HepG2 (cell line): ENCODE results near the gene C20orf204. TPM values are rescaled to one million over a fixed set of nuclear protein-coding genes. Genes with fewer than 3 reads are reported as not detected.

Experiments used
- ADNP ChIP-seq: sonication (generic); formaldehyde crosslinking; IDR thresholded peaks from 2 replicates; pipeline ENCODE4 v1.4.0; 2020; ENCODE audit warnings: missing genetic modification reagents
- AKAP8 ChIP-seq: sonication (generic); formaldehyde crosslinking; IDR thresholded peaks from 2 replicates; pipeline ENCODE4 v1.5.1; 2020; ENCODE audit warnings: mild to moderate bottlenecking, missing genetic modification reagents
- EP300 ChIP-seq, 3 experiments: sonication (generic) in 1 of 3; formaldehyde crosslinking in 1 of 3; IDR thresholded peaks; 2 replicates each; pipeline versions ENCODE4 v1.5.1 to v1.6.1; 2011 to 2020; ENCODE audit warnings: low read depth in 2 of 3, low read length in 2 of 3, borderline replicate concordance in 1 of 3, improper control_type of control experiment in 1 of 3, mild to moderate bottlenecking in 1 of 3, missing genetic modification reagents in 1 of 3, moderate library complexity in 1 of 3
- HOXA7 ChIP-seq: sonication (generic); formaldehyde crosslinking; IDR thresholded peaks from 2 replicates; pipeline ENCODE4 v1.8.1; 2022; ENCODE audit warnings: mild to moderate bottlenecking, missing genetic modification reagents, moderate library complexity
- KAT7 ChIP-seq: IDR thresholded peaks from 2 replicates; pipeline ENCODE4 v1.6.1; 2018; ENCODE audit warnings: borderline replicate concordance, missing compliant biosample characterization
- MED8 ChIP-seq: sonication (generic); formaldehyde crosslinking; IDR thresholded peaks from 2 replicates; pipeline ENCODE4 v1.8.1; 2023; ENCODE audit warnings: mild to moderate bottlenecking, missing genetic modification reagents; ENCODE audit not compliant: insufficient replicate concordance
- MTF1 ChIP-seq: sonication (generic); formaldehyde crosslinking; IDR thresholded peaks from 2 replicates; pipeline ENCODE4 v1.5.0; 2020; ENCODE audit warnings: missing genetic modification reagents
- RARG ChIP-seq: sonication (generic); formaldehyde crosslinking; IDR thresholded peaks from 2 replicates; pipeline ENCODE4 v1.4.0; 2020; ENCODE audit warnings: low read depth, mild to moderate bottlenecking, missing genetic modification reagents
- SP5 ChIP-seq: IDR thresholded peaks from 2 replicates; pipeline ENCODE4 v1.6.1; 2016; ENCODE audit warnings: low read depth, borderline replicate concordance
- ZBTB3 ChIP-seq: sonication (generic); formaldehyde crosslinking; IDR thresholded peaks from 2 replicates; pipeline ENCODE4 v1.4.0; 2020; ENCODE audit warnings: low read depth, mild to moderate bottlenecking, moderate library complexity, missing genetic modification reagents, borderline replicate concordance
- ZBTB7B ChIP-seq: sonication (generic); formaldehyde crosslinking; IDR thresholded peaks from 2 replicates; pipeline ENCODE4 v1.4.0; 2020; ENCODE audit warnings: missing genetic modification reagents
- ZFYVE20 ChIP-seq: sonication (generic); formaldehyde crosslinking; IDR thresholded peaks from 2 replicates; pipeline ENCODE4 v1.8.0; 2023; ENCODE audit warnings: low read depth, mild to moderate bottlenecking, moderate library complexity, missing genetic modification reagents, borderline replicate concordance
- ZMAT3 ChIP-seq: sonication (generic); formaldehyde crosslinking; conservative IDR thresholded peaks from 2 replicates; pipeline ENCODE4 v1.7.0; 2021; ENCODE audit warnings: missing genetic modification reagents
- ZNF101 ChIP-seq: sonication (generic); formaldehyde crosslinking; IDR thresholded peaks from 2 replicates; pipeline ENCODE4 v1.4.0; 2020; ENCODE audit warnings: mild to moderate bottlenecking, low read depth, missing genetic modification reagents, borderline replicate concordance
- ZNF180 ChIP-seq: sonication (generic); formaldehyde crosslinking; IDR thresholded peaks from 2 replicates; pipeline ENCODE4 v1.4.0; 2020; ENCODE audit warnings: low read depth, missing genetic modification reagents, borderline replicate concordance
- ZNF343 ChIP-seq: sonication (generic); formaldehyde crosslinking; IDR thresholded peaks from 2 replicates; pipeline ENCODE4 v1.4.0; 2020; ENCODE audit warnings: mild to moderate bottlenecking, missing genetic modification reagents
- ZNF766 ChIP-seq: sonication (generic); formaldehyde crosslinking; IDR thresholded peaks from 2 replicates; pipeline ENCODE4 v1.5.0; 2020; ENCODE audit warnings: missing genetic modification reagents, borderline replicate concordance
- ZSCAN9 ChIP-seq: IDR thresholded peaks from 2 replicates; pipeline ENCODE4 v1.6.1; 2016; ENCODE audit warnings: borderline replicate concordance
- polyA plus RNA-seq, 8 experiments: library from polyadenylated mRNA; depleted of rRNA in 3 of 8; stranded (reverse) in 7 of 8; unstranded in 1 of 8; fragments of >200 nt; fragmentation: Illumina TruSeq in 4 of 8; extraction: Trizol in 4 of 8; gene quantifications; 2 replicates each; pipeline versions ENCODE4 v1.2.1 to v1.2.3, GENCODE V29; 2011 to 2016; ENCODE audit warnings: low read depth in 4 of 8, missing spikeins in 1 of 8, mixed read lengths in 1 of 8; ENCODE audit not compliant: insufficient read depth in 1 of 8
- total RNA-seq, 5 experiments: library from RNA; depleted of rRNA; stranded (reverse); fragments of >200 nt; fragmentation: Illumina TruSeq; extraction: Trizol; gene quantifications; 2 replicates each; pipeline ENCODE4 v1.2.3, GENCODE V29; 2016; ENCODE audit warnings: low read depth in 1 of 5
- TF ChIP-seq, protein P1 (sequence below): sonication (generic); formaldehyde crosslinking; IDR thresholded peaks from 2 replicates; pipeline ENCODE4 v1.4.0; 2020; ENCODE audit warnings: missing genetic modification reagents, borderline replicate concordance
- TF ChIP-seq, protein P2 (sequence below): sonication (generic); formaldehyde crosslinking; IDR thresholded peaks from 2 replicates; pipeline ENCODE4 v1.5.1; 2020; ENCODE audit warnings: missing genetic modification reagents, mild to moderate bottlenecking, borderline replicate concordance
- TF ChIP-seq, protein P3 (sequence below): sonication (generic); formaldehyde crosslinking; conservative IDR thresholded peaks from 2 replicates; pipeline ENCODE4 v1.4.0; 2020; ENCODE audit warnings: missing genetic modification reagents
- TF ChIP-seq, protein P4 (sequence below): sonication (generic); formaldehyde crosslinking; IDR thresholded peaks from 2 replicates; pipeline ENCODE4 v1.4.0; 2020; ENCODE audit warnings: missing genetic modification reagents, low read depth, mild to moderate bottlenecking, borderline replicate concordance
- TF ChIP-seq, protein P5 (sequence below): sonication (generic); formaldehyde crosslinking; IDR thresholded peaks from 2 replicates; pipeline ENCODE4 v1.8.0; 2022; ENCODE audit warnings: missing genetic modification reagents, low read depth, mild to moderate bottlenecking, borderline replicate concordance

C20orf204 gene
- total and polyA plus RNA-seq, 2 of the 13 experiments (the other 11 are each of a cell fraction or from before 2014, with no cell fraction given): 22.1 to 80.0 TPM

DNA sequence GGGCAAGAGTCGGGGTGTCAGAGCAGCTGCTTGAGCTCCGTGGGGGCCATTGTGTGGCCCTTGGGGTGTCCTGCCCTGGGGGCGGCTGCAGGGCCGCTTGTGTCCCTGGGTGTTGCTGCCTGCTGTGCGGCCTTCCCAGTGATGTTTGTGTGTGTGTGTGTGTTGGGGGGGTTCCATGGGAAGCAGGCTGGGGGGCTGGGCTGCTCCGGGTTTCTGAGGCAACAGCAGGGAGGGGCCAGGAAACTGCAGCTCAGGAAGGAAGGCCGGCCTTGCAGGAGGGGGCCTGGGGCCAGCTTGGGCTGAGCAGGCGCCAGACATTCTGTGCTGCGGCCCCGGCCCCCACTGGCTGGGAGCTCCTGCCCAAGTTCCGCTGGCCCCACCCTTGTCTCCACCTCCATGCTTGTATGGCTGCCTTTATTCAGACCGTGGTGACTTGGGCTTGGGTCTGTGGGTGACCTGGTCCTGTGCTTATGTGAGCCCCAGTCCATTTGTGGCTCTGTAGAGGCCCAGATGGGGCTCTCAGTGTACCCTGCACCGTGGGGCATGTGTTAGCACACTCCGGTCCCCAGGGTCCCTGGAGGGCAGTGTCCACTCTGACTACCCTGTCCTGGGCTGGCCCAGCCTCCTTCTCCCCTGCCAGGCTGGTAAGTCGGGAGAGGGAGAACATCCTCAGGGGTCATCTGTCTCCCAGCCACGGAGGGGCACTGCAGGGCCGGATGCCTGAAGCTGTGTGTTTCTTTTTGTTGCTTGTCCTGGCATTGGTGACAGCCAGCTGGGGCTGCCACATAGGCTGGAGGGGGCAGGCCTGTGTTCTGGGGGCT, 18.1 kb downstream of the C20orf204 start (continued):
- TF ChIP-seq ADNP (CRISPR knock-in tag) (peak; percentile 47; the same call in 1 of the 2 replicates), EP300 (IDR thresholded peaks at IDR 0.05; ENCODE audit: low read depth in 2 of 2, low read length in 2 of 2) (peak; percentile 49 to 61; a peak in 3 of 4 replicates), EP300 (CRISPR knock-in tag; IDR thresholded peaks at IDR 0.05; ENCODE audit: borderline replicate concordance) (peak; percentile 42), AKAP8 (CRISPR knock-in tag) (peak; percentile 94), MED8 (CRISPR knock-in tag) (no peak), KAT7 (CRISPR knock-in tag) (peak; percentile 87; the same call in 1 of the 2 replicates), ZMAT3 (CRISPR knock-in tag) (peak; percentile 91; the same call in 1 of the 2 replicates), ZBTB3 (CRISPR knock-in tag) (no peak), HOXA7 (no peak), ZBTB7B (CRISPR knock-in tag) (peak; percentile 96), ZNF343 (CRISPR knock-in tag) (no peak), SP5 (CRISPR knock-in tag) (peak; percentile 72; the same call in 1 of the 2 replicates), ZNF101 (CRISPR knock-in tag) (no peak), ZFYVE20 (no peak), ZSCAN9 (CRISPR knock-in tag) (peak; percentile 55; the same call in 1 of the 2 replicates), ZNF180 (CRISPR knock-in tag) (0 out of 2 replicates have a peak, but pooled peaks have one; percentile 64), ZNF766 (CRISPR knock-in tag) (0 out of 2 replicates have a peak, but pooled peaks have one; percentile 60), MTF1 (CRISPR knock-in tag) (no peak), RARG (no peak)
- TF ChIP-seq, protein P1, sequence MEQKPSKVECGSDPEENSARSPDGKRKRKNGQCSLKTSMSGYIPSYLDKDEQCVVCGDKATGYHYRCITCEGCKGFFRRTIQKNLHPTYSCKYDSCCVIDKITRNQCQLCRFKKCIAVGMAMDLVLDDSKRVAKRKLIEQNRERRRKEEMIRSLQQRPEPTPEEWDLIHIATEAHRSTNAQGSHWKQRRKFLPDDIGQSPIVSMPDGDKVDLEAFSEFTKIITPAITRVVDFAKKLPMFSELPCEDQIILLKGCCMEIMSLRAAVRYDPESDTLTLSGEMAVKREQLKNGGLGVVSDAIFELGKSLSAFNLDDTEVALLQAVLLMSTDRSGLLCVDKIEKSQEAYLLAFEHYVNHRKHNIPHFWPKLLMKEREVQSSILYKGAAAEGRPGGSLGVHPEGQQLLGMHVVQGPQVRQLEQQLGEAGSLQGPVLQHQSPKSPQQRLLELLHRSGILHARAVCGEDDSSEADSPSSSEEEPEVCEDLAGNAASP (CRISPR knock-in tag): peak; percentile 72; the same call in 1 of the 2 replicates
- TF ChIP-seq, protein P2, sequence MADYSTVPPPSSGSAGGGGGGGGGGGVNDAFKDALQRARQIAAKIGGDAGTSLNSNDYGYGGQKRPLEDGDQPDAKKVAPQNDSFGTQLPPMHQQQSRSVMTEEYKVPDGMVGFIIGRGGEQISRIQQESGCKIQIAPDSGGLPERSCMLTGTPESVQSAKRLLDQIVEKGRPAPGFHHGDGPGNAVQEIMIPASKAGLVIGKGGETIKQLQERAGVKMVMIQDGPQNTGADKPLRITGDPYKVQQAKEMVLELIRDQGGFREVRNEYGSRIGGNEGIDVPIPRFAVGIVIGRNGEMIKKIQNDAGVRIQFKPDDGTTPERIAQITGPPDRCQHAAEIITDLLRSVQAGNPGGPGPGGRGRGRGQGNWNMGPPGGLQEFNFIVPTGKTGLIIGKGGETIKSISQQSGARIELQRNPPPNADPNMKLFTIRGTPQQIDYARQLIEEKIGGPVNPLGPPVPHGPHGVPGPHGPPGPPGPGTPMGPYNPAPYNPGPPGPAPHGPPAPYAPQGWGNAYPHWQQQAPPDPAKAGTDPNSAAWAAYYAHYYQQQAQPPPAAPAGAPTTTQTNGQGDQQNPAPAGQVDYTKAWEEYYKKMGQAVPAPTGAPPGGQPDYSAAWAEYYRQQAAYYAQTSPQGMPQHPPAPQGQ (CRISPR knock-in tag): no peak
- TF ChIP-seq, protein P3, sequence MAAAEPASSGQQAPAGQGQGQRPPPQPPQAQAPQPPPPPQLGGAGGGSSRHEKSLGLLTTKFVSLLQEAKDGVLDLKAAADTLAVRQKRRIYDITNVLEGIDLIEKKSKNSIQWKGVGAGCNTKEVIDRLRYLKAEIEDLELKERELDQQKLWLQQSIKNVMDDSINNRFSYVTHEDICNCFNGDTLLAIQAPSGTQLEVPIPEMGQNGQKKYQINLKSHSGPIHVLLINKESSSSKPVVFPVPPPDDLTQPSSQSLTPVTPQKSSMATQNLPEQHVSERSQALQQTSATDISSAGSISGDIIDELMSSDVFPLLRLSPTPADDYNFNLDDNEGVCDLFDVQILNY (CRISPR knock-in tag): no peak
- TF ChIP-seq, protein P4, sequence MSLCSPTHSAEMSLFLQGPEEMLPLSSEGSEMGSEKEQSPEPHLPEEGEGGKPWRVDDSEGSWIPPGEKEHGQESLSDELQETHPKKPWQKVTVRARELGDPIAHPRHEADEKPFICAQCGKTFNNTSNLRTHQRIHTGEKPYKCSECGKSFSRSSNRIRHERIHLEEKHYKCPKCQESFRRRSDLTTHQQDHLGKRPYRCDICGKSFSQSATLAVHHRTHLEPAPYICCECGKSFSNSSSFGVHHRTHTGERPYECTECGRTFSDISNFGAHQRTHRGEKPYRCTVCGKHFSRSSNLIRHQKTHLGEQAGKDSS: peak; percentile 84; the same call in 1 of the 2 replicates
- TF ChIP-seq, protein P5, sequence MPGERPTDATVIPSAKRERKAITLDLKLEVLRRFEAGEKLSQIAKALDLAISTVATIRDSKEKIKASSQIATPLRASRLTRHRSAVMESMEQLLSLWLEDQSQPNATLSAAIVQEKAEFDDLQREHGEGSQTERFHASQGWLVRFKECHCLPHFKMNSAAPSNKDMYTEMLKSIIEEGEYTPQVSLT: no peak
